Karpas-422 (cell line): ENCODE measurements around the gene ITGB8. TPM values are rescaled to one million over a fixed set of nuclear protein-coding genes. Genes with fewer than 3 reads are reported as not detected.
"Not testable (repeated sequence)": the region's sequence is repeated elsewhere in the genome, so short reads cannot be mapped to it uniquely, and the experiment has no call there.

Experiments used
- DNase-seq: peaks from one replicate; pipeline ENCODE4 v3.0.0-alpha.2; 2015
- H2AFZ ChIP-seq: fragments of 200-600 bp; sonication (generic); 2 replicates; pipeline ENCODE4 v1.6.1; 2014; ENCODE audit warnings: antibody characterized with exemption, low read length, mixed read lengths
- H3K27ac ChIP-seq: fragments of 200-600 bp; sonication (generic); 2 replicates; pipeline ENCODE4 v1.5.1; 2014; ENCODE audit warnings: mild to moderate bottlenecking, low read length, moderate library complexity
- H3K27me3 ChIP-seq: fragments of 200-600 bp; sonication (generic); 2 replicates; pipeline ENCODE4 v1.6.1; 2014; ENCODE audit warnings: low read length, mixed read lengths
- H3K36me3 ChIP-seq: fragments of 200-600 bp; sonication (generic); 2 replicates; pipeline ENCODE4 v1.6.1; 2014; ENCODE audit warnings: low read length, mixed read lengths; ENCODE audit not compliant: insufficient read depth
- H3K4me1 ChIP-seq: fragments of 200-600 bp; sonication (generic); 2 replicates; pipeline ENCODE4 v1.6.1; 2014; ENCODE audit warnings: mild to moderate bottlenecking, low read length, mixed read lengths
- H3K4me2 ChIP-seq: fragments of 200-600 bp; sonication (generic); 2 replicates; pipeline ENCODE4 v1.6.1; 2014; ENCODE audit warnings: low read length, low read depth, mild to moderate bottlenecking; ENCODE audit not compliant: poor library complexity, severe bottlenecking
- H3K4me3 ChIP-seq: fragments of 200-600 bp; sonication (generic); 2 replicates; pipeline ENCODE4 v1.5.1; 2014; ENCODE audit warnings: mild to moderate bottlenecking, antibody characterized with exemption, low read length, mixed read lengths
- H3K79me2 ChIP-seq: fragments of 200-600 bp; sonication (generic); 2 replicates; pipeline ENCODE4 v1.6.1; 2014; ENCODE audit warnings: mild to moderate bottlenecking, low read length, mixed read lengths
- H3K9ac ChIP-seq: fragments of 200-600 bp; sonication (generic); 2 replicates; pipeline ENCODE4 v1.6.0; 2014; ENCODE audit warnings: low read length
- H3K9me2 ChIP-seq: fragments of 200-600 bp; sonication (generic), shearing (Covaris generic); replicated peaks from 2 replicates; pipeline ENCODE4 v1.6.0; 2014; ENCODE audit warnings: mild to moderate bottlenecking, low read length, moderate library complexity; ENCODE audit not compliant: insufficient read depth
- H3K9me3 ChIP-seq: fragments of 300-700, 200-600 bp; sonication (generic); 2 replicates; pipeline ENCODE4 v1.6.1; 2014; ENCODE audit warnings: low read length, mixed read lengths
- H4K20me1 ChIP-seq: fragments of 200-600 bp; sonication (generic); 2 replicates; pipeline ENCODE4 v1.6.1; 2014; ENCODE audit warnings: mild to moderate bottlenecking, antibody characterized with exemption, low read length, low read depth; ENCODE audit not compliant: insufficient read depth
- total RNA-seq: library from RNA; depleted of rRNA; stranded (reverse); fragments of >200 nt; shearing (Covaris generic); gene quantifications from 2 replicates; pipeline ENCODE4 v1.2.3, GENCODE V29; 2014; ENCODE audit warnings: low replicate concordance

ITGB8 gene
- total RNA-seq, 1 experiment from 2014 or later, result 0.07 TPM

DNA sequence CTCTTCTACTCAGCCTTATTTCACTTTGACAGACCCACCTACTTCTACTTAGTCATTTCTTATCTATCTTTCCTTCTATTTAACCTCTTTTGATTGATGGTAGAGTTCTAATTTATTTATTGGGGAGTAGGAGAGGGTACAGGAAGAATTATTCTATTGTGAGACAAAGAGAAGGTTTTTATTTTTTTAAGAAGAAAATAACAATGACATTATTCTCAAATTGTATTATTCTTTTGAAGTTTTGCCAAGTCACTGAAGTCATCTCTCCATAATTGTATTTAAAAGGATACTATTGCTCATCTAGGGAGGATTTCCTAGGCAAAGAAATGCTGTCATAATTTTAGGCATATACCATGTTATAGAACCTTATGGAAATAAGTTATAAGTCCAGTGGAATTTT lies 52.7 kb downstream of the ITGB8 start:
- Histone ChIP-seq H3K9me3 (no peaks in the 10 kb centered on the region), H3K9ac (no peak overlapping the region), H3K79me2 (no peaks in the 10 kb centered on the region), H3K4me1 (no peaks in the 10 kb centered on the region), H4K20me1 (no peaks in the 10 kb centered on the region), H3K27ac (no peak overlapping the region), H3K4me3 (no peak overlapping the region), H3K36me3 (no peaks in the 10 kb centered on the region), H3K27me3 (no peaks in the 10 kb centered on the region), H2AFZ (no peak overlapping the region), H3K9me2 (no peaks in the 10 kb centered on the region), H3K4me2 (no peak overlapping the region)
- DNase-seq, result no peak

DNA sequence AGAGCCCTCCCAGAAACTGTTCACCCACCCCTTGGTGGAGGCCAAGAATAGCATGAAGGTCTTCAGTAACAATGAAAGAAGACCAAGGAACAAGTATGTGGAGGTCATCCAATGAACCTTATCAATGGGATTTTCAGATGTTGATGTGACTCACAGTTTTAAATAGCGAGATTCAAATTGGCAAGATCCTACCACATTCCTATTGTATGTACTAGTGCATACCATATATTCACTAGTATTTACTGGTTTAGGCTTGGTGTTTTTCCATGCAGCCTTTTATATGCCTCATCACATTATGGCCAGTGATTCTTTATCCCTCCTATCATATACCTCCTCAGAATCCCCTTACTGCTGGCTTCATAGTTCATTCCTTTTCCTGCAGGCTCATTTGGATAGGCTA lies 54.4 kb downstream of the ITGB8 start:
- Histone ChIP-seq H3K4me3 (no peak overlapping the region), H3K9me3 (no peaks in the 10 kb centered on the region), H3K9me2 (no peaks in the 10 kb centered on the region), H3K4me2 (no peak overlapping the region), H3K27me3 (no peaks in the 10 kb centered on the region), H3K79me2 (no peaks in the 10 kb centered on the region), H2AFZ (no peak overlapping the region), H4K20me1 (no peaks in the 10 kb centered on the region), H3K27ac (no peak overlapping the region), H3K36me3 (no peaks in the 10 kb centered on the region), H3K9ac (no peak overlapping the region), H3K4me1 (peaks cover 3% of the 10 kb centered on the region)
- DNase-seq, result no peak

DNA sequence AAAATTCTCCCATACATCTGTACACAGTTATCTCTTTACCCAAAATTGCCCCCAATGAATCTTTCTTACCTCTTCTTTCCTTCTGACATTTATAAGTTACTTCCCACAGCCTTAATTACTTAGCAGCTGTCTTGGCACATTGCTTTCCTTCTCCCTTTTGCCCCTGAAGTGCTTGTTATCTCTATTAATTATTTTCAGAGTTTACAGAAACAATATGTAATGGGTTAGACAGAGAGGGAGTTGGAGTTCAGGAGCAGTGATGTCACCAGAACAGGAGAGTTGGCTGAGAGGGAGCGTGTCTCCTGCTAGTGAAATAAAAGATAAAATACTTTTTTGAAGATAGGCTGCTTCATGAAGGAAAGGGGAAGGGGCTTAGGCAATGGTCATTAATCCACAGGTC lies 57.4 kb downstream of the ITGB8 start:
- Histone ChIP-seq H3K27me3 (no peaks in the 10 kb centered on the region), H3K9me3 (no peaks in the 10 kb centered on the region), H3K27ac (no peak overlapping the region), H3K4me2 (no peak overlapping the region), H3K9ac (no peak overlapping the region), H3K4me3 (no peak overlapping the region), H3K4me1 (peaks cover 3% of the 10 kb centered on the region), H2AFZ (no peak overlapping the region), H3K79me2 (no peaks in the 10 kb centered on the region), H4K20me1 (no peaks in the 10 kb centered on the region), H3K9me2 (no peaks in the 10 kb centered on the region), H3K36me3 (no peaks in the 10 kb centered on the region)
- DNase-seq, result no peak

DNA sequence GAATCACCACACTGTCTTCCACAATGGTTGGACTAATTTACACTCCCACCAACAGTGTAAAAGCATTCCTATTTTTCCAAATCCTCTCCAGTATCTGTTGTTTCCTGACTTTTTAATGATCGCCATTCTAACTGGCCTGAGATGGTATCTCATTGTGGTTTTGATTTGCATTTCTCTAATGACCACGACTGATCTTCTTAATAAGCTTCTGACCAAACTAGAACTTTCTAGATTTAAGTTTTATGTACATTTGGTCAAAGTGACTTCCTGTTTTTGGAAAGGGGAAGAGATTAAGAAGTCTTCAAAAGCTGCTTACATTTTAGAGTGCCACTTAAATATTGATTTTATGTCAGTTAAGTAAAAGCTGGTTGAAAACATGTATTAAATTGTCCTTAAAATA lies 58.5 kb downstream of the ITGB8 start:
- H3K9me3 ChIP-seq, H4K20me1 ChIP-seq, H2AFZ ChIP-seq, H3K9ac ChIP-seq, H3K9me2 ChIP-seq, H3K4me1 ChIP-seq, H3K4me2 ChIP-seq, H3K4me3 ChIP-seq, H3K79me2 ChIP-seq, H3K36me3 ChIP-seq, H3K27ac ChIP-seq, H3K27me3 ChIP-seq: not testable (repeated sequence)
- DNase-seq, result peak; percentile 47

DNA sequence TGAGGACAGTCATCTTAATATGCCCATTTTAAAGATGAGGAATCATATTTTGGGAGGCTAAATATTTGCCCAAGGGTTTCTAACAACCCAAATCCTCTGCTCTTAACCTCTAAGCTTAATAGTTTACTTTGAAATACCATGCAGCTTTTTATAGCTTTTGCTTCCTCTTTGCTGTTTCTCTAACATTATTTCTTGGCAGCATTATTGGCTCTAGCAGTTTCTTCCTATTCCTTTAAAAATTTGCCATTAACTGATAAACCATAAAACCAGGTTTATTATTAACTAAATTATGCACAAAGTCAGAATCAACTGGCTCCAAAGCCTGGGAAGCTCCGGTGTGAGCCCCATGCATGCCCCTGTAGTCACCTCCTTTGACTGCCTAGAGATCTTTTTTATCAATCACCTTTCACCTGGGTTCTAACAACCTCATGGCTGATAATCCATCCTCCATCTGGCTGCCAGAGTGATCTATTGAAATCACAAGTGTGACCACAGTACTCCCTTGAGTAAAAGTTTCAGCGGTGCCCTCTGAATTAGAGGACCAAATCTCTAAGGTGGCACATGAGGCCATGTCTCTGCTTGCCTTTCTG lies 62.4 kb downstream of the ITGB8 start:
- no peak overlapping the region for H3K4me3 ChIP-seq
- H3K9me3 ChIP-seq, result no peaks in the 10 kb centered on the region
- H4K20me1 ChIP-seq, result no peaks in the 10 kb centered on the region
- H3K4me2 ChIP-seq, result no peak overlapping the region
- no peaks in the 10 kb centered on the region for H3K27me3 ChIP-seq
- H3K4me1 ChIP-seq, result peaks cover 3% of the 10 kb centered on the region
- no peak overlapping the region for H2AFZ ChIP-seq
- H3K79me2 ChIP-seq, result no peaks in the 10 kb centered on the region
- no peaks in the 10 kb centered on the region for H3K9me2 ChIP-seq
- H3K27ac ChIP-seq, result no peak overlapping the region
- no peak for DNase-seq
- H3K9ac ChIP-seq, result no peak overlapping the region
- no peaks in the 10 kb centered on the region for H3K36me3 ChIP-seq

DNA sequence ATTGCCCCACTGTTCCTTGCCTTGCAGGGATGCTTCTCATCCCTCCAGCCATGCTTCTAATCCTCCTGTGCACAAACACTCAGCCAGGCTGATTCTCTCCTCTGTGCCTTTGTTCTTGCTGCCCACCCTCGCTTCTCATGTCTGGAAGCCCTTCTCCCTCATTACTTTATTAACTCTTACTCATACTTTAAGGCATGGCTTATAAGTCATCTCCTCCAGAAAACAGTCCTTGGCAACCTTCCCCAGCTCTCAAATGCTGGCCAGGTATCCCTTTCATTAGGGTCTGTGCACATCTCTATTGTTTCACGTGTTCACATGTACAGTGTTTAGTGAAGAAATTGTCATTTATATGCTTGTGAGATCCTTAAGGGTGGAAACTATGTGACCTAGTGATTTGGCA lies 62.9 kb downstream of the ITGB8 start:
- Histone ChIP-seq H3K27me3 (no peaks in the 10 kb centered on the region), H3K27ac (no peak overlapping the region), H3K36me3 (no peaks in the 10 kb centered on the region), H3K4me3 (no peak overlapping the region), H3K4me2 (no peak overlapping the region), H3K79me2 (no peaks in the 10 kb centered on the region), H2AFZ (no peak overlapping the region), H3K9me2 (no peaks in the 10 kb centered on the region), H4K20me1 (no peaks in the 10 kb centered on the region), H3K4me1 (peaks cover 3% of the 10 kb centered on the region), H3K9ac (no peak overlapping the region), H3K9me3 (no peaks in the 10 kb centered on the region)
- DNase-seq, result no peak

DNA sequence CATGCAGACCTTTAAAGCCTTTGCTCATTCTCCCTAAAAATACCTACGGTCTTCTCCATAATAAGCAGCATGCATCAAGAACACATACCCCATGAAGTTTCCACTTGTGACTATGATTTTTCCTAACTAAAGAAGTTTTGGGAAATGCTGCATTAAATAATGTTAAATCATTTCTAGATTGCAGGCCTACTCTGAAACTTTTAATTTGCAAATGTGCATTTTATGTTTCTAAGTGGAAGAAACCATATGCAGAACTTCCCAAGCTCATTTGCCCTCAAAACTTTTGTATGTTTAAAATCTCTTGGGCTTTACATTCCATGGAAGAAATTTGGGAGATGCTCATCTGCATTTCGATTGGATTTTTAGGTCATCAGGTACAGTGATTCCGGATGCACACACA lies 63.6 kb downstream of the ITGB8 start:
- H3K4me1 ChIP-seq, result peaks cover 3% of the 10 kb centered on the region

DNA sequence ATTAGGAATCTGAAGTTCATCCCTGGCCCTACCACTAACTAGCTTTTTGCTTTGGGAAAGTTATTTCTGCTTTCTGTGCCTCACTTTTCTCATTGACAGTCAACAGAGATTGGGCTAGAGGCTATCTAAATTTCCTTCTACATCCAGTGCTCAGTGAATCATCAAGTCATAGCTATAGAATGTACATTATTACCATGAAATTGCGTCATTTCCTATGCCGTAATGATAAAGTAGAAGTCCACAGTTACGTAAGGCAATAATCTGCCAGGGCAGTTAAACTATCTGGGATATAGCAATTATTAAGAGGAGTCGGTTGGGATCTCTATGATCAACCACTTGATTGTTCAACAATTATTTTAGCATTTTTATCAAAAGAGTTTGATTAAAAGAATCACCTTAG lies 64.4 kb downstream of the ITGB8 start:
- Histone ChIP-seq H3K27me3 (no peaks in the 10 kb centered on the region), H3K4me3 (no peak overlapping the region), H3K9ac (no peak overlapping the region)

More for the DNA sequence above, 63.6 kb downstream of the ITGB8 start:
- Histone ChIP-seq H3K36me3 (no peaks in the 10 kb centered on the region), H3K27ac (no peak overlapping the region), H2AFZ (no peak overlapping the region), H3K27me3 (no peaks in the 10 kb centered on the region), H3K4me2 (no peak overlapping the region), H3K9ac (no peak overlapping the region), H3K9me2 (no peaks in the 10 kb centered on the region), H3K4me3 (no peak overlapping the region), H3K9me3 (no peaks in the 10 kb centered on the region), H3K79me2 (no peaks in the 10 kb centered on the region), H4K20me1 (no peaks in the 10 kb centered on the region)
- DNase-seq, result no peak

DNA sequence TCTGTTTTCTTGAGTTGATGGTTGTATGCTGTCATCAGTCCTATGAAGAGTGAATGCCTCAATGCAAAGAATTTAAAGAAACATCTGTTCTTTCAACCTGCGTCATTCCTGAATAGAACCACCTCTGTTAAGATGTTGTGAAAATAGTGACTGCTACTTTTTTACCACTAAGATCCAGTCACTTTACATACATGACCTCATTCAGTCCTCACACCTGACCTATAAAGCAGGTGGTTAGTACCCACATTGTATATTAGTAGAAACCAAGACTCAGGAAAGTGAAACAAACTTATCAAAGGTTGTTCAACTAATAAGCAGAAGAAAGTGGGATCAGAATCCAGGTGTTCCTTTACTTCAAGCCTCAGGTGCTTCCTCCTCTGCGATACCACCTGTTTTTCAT lies 64.8 kb downstream of the ITGB8 start:
- DNase-seq, result no peak
- Histone ChIP-seq H3K79me2 (no peaks in the 10 kb centered on the region), H3K9me2 (no peaks in the 10 kb centered on the region), H3K4me3 (no peak overlapping the region), H3K4me2 (no peak overlapping the region), H2AFZ (no peak overlapping the region), H4K20me1 (no peaks in the 10 kb centered on the region), H3K27ac (no peak overlapping the region), H3K27me3 (no peaks in the 10 kb centered on the region), H3K36me3 (no peaks in the 10 kb centered on the region), H3K9me3 (no peaks in the 10 kb centered on the region), H3K9ac (no peak overlapping the region), H3K4me1 (no peaks in the 10 kb centered on the region)

More for the DNA sequence above, 64.4 kb downstream of the ITGB8 start:
- H3K4me2 ChIP-seq, result no peak overlapping the region
- no peaks in the 10 kb centered on the region for H3K36me3 ChIP-seq
- H3K27ac ChIP-seq, result no peak overlapping the region
- no peak for DNase-seq
- no peaks in the 10 kb centered on the region for H3K79me2 ChIP-seq
- H3K9me2 ChIP-seq, result no peaks in the 10 kb centered on the region
- H4K20me1 ChIP-seq, result no peaks in the 10 kb centered on the region
- H2AFZ ChIP-seq, result no peak overlapping the region
- no peaks in the 10 kb centered on the region for H3K9me3 ChIP-seq
- H3K4me1 ChIP-seq, result no peaks in the 10 kb centered on the region
